OCI-LY7 (cell line): ENCODE data around the gene PPTC7. TPM values are rescaled to one million over a fixed set of nuclear protein-coding genes. Genes with fewer than 3 reads are reported as not detected.

Experiments
- BruUV-seq: library from RNA; stranded (reverse); fragments of 400-500 nt; replicated peaks from 2 replicates; lab custom pipeline; 2021; lab: Mats Ljungman, UMichigan
- CTCF ChIA-PET: fragments of 300-600 bp; sonication (Branson Sonifier 250); formaldehyde crosslinking; loops from one replicate; lab custom pipeline; 2022; ENCODE audit warnings: antibody characterized with exemption; ENCODE audit not compliant: unreplicated experiment; lab: Charles Lee
- POLR2A ChIA-PET: fragments of 300-600 bp; sonication (Branson Sonifier 250); formaldehyde crosslinking; loops from one replicate; lab custom pipeline; 2022; ENCODE audit warnings: antibody characterized with exemption; lab: Charles Lee
- DNase-seq: peaks from one replicate; pipeline ENCODE4 v3.0.0-alpha.2; 2015; ENCODE audit warnings: low spot score
- H2AFZ ChIP-seq: fragments of 200-600 bp; sonication (generic), shearing (Covaris generic); 2 replicates; pipeline ENCODE4 v1.6.1; 2014; ENCODE audit warnings: mild to moderate bottlenecking, antibody characterized with exemption, low read length, moderate library complexity
- H3K27ac ChIP-seq: fragments of 200-600 bp; sonication (generic); 2 replicates; pipeline ENCODE4 v1.5.1; 2014; ENCODE audit warnings: mixed run types, low read depth, mild to moderate bottlenecking, moderate library complexity, low read length, inconsistent platforms; ENCODE audit not compliant: poor library complexity, severe bottlenecking
- H3K36me3 ChIP-seq: fragments of 200-600 bp; sonication (generic); 2 replicates; pipeline ENCODE4 v1.6.1; 2014; ENCODE audit warnings: mild to moderate bottlenecking, antibody characterized with exemption, low read length, moderate library complexity, mixed read lengths; ENCODE audit not compliant: insufficient read depth
- H3K4me1 ChIP-seq: fragments of 200-600 bp; sonication (generic); 2 replicates; pipeline ENCODE4 v1.5.1; 2014; ENCODE audit warnings: mild to moderate bottlenecking, low read length; ENCODE audit not compliant: insufficient read depth, poor library complexity, severe bottlenecking
- H3K4me2 ChIP-seq: fragments of 200-600 bp; sonication (generic); 2 replicates; pipeline ENCODE4 v1.6.1; 2014; ENCODE audit warnings: mild to moderate bottlenecking, low read length
- H3K4me3 ChIP-seq: fragments of 200-600 bp; sonication (generic); 2 replicates; pipeline ENCODE4 v1.5.1; 2014; ENCODE audit warnings: mild to moderate bottlenecking, low read depth, low read length; ENCODE audit not compliant: poor library complexity, severe bottlenecking
- H3K79me2 ChIP-seq: fragments of 200-600 bp; sonication (generic); 2 replicates; pipeline ENCODE4 v1.6.1; 2016; ENCODE audit warnings: low read depth, mild to moderate bottlenecking, low read length, moderate library complexity, mixed read lengths; ENCODE audit not compliant: insufficient read depth
- H3K9me2 ChIP-seq: fragments of 200-600 bp; sonication (generic); 2 replicates; pipeline ENCODE4 v1.6.1; 2016; ENCODE audit warnings: mild to moderate bottlenecking, low read length, mixed read lengths; ENCODE audit not compliant: insufficient read depth
- H3K9me3 ChIP-seq: fragments of 200-600 bp; sonication (generic); 2 replicates; pipeline ENCODE4 v1.6.1; 2014; ENCODE audit warnings: mild to moderate bottlenecking, mixed run types, low read length, mixed read lengths
- H4K20me1 ChIP-seq: fragments of 200-600 bp; sonication (generic); 2 replicates; pipeline ENCODE4 v1.6.1; 2014; ENCODE audit warnings: mild to moderate bottlenecking, antibody characterized with exemption, low read length, moderate library complexity, mixed read lengths; ENCODE audit not compliant: insufficient read depth
- EZH2phosphoT487 ChIP-seq: fragments of 200-600 bp; sonication (generic); IDR thresholded peaks from 2 replicates; pipeline ENCODE4 v1.6.1; 2018; ENCODE audit warnings: low read depth, borderline replicate concordance, mild to moderate bottlenecking, mixed run types, antibody characterized with exemption, low read length, moderate library complexity, mixed read lengths
- intact Hi-C: fragments of 100-400 bp; cut with micrococcal nuclease; formaldehyde crosslinking; loops from one replicate; pipeline ENCODE4 v1.10.0; 2022; ENCODE audit not compliant: unreplicated experiment
- small RNA-seq: library from RNA; depleted of rRNA; stranded (forward); fragments of <200 nt; gene quantifications from one replicate; pipeline ENCODE3, GENCODE V24; 2014
- total RNA-seq, 2 experiments: library from RNA; depleted of rRNA in 1 of 2; stranded (reverse); fragments of >200 nt in 1 of 2; shearing (Covaris generic) in 1 of 2; gene quantifications; 2 replicates each; pipeline ENCODE4 v1.2.3, GENCODE V29; 2014 to 2022
- TF ChIP-seq, protein P1 (sequence below): fragments of 200-600 bp; sonication (generic); conservative IDR thresholded peaks from 2 replicates; pipeline ENCODE4 v1.5.1; 2014; ENCODE audit warnings: mild to moderate bottlenecking, antibody characterized with exemption, low read length, moderate library complexity, mixed read lengths

The PPTC7 gene
- total RNA-seq, 2 experiments from 2014 or later, result 11.4 to 29.7 TPM

DNA sequence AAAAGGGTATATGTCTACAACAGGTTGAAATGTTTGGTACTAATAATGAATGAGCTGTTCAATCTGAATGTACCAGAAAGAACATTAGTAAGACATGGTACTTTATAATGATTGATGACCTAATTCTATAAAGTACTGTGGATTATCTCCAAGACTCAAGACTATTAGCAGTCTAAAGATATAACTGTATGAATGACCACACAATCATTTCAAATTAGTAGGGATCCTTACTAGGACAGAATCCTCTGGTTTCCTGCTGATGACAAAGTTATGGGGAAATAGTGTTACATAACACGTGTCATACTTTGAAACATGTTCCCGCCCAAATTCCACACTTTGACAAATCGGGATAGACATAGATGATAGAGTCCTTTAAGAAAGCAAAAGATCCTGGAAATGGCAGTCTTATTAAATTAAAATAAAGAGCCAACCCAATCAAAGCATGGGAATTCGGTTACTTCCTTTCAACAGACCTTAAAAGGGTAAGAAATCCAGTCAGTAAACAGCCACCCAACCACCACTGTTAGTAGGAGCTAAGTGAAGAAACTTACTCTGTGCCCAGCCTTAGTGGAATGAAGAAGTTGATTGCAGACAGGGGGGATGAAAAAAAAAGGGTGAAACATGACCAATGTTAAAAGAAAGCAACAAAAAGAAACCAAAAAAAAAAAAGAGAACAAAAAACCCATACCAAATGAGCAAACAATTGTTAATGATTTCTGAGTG, 84.0 kb downstream of the PPTC7 start:
- no TSS peak for BruUV-seq
- CTCF ChIA-PET, result no interaction called here
- H3K4me2 ChIP-seq, result peak overlapping the region; percentile 67

More for the DNA sequence above, 84.0 kb downstream of the PPTC7 start:
- H3K9me3 ChIP-seq, result no peaks in the 10 kb centered on the region
- no peak for TF ChIP-seq EZH2phosphoT487
- TF ChIP-seq, protein P1, sequence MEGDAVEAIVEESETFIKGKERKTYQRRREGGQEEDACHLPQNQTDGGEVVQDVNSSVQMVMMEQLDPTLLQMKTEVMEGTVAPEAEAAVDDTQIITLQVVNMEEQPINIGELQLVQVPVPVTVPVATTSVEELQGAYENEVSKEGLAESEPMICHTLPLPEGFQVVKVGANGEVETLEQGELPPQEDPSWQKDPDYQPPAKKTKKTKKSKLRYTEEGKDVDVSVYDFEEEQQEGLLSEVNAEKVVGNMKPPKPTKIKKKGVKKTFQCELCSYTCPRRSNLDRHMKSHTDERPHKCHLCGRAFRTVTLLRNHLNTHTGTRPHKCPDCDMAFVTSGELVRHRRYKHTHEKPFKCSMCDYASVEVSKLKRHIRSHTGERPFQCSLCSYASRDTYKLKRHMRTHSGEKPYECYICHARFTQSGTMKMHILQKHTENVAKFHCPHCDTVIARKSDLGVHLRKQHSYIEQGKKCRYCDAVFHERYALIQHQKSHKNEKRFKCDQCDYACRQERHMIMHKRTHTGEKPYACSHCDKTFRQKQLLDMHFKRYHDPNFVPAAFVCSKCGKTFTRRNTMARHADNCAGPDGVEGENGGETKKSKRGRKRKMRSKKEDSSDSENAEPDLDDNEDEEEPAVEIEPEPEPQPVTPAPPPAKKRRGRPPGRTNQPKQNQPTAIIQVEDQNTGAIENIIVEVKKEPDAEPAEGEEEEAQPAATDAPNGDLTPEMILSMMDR, result no peak
- no peaks in the 10 kb centered on the region for H3K9me2 ChIP-seq
- no peak overlapping the region for H3K27ac ChIP-seq
- peaks cover 53% of the 10 kb centered on the region for H3K79me2 ChIP-seq
- intact Hi-C loops, result no loop called here
- POLR2A ChIA-PET, result interaction anchor here (0.7 to 2.3 kb wide), 4 partner anchors 10 to 1778 kb away, joined by 3 to 11 read pairs (median 4); partner anchors contain the start of genes FAM216A and GPN3
- no peak for DNase-seq
- peaks cover 29% of the 10 kb centered on the region for H3K4me1 ChIP-seq
- peaks cover 53% of the 10 kb centered on the region for H3K36me3 ChIP-seq
- peaks cover 6% of the 10 kb centered on the region; the same call in 1 of the 2 replicates for H4K20me1 ChIP-seq
- no peak overlapping the region for H2AFZ ChIP-seq
- H3K4me3 ChIP-seq, result peak overlapping the region; percentile 1

Small RNAs within 50 kb of the gene (small RNA-seq; reads per million reads assigned to genes)
- not detected for gene RF00278
- not detected for gene RN7SL387P

Other genes with a start within 250 kb of the PPTC7 start
- gene ANAPC7, start 179.6 kb downstream of the PPTC7 start, total RNA-seq (2014; rRNA removed; shearing (Covaris generic)), result 84.7 and 105 TPM in 2 replicates
- 120 and 136 TPM in 2 replicates for gene ANAPC7, start 179.6 kb downstream of the PPTC7 start, total RNA-seq (2022)
- gene ARPC3, start 133.0 kb downstream of the PPTC7 start, total RNA-seq (2014; rRNA removed; shearing (Covaris generic)), result 250 and 256 TPM in 2 replicates
- gene ARPC3, start 133.0 kb downstream of the PPTC7 start, total RNA-seq (2022), result 385 and 401 TPM in 2 replicates
- gene GPN3, start 115.1 kb downstream of the PPTC7 start, total RNA-seq (2014; rRNA removed; shearing (Covaris generic)), result 18.6 and 24.2 TPM in 2 replicates
- 39.9 and 43.7 TPM in 2 replicates for gene GPN3, start 115.1 kb downstream of the PPTC7 start, total RNA-seq (2022)
- gene FAM216A, start 114.5 kb downstream of the PPTC7 start, total RNA-seq (2014; rRNA removed; shearing (Covaris generic)), result 62.5 and 64.6 TPM in 2 replicates
- 58.3 and 62.4 TPM in 2 replicates for gene FAM216A, start 114.5 kb downstream of the PPTC7 start, total RNA-seq (2022)
- 52.3 and 80.3 TPM in 2 replicates for gene VPS29, start 81.2 kb downstream of the PPTC7 start, total RNA-seq (2014; rRNA removed; shearing (Covaris generic))
- gene VPS29, start 81.2 kb downstream of the PPTC7 start, total RNA-seq (2022), result 162 and 168 TPM in 2 replicates
- 0.46 and 0.76 TPM in 2 replicates for gene RAD9B, start 81.0 kb downstream of the PPTC7 start, total RNA-seq (2014; rRNA removed; shearing (Covaris generic))
- 1.9 and 3.0 TPM in 2 replicates for gene RAD9B, start 81.0 kb downstream of the PPTC7 start, total RNA-seq (2022)
- gene TCTN1, start 30.8 kb upstream of the PPTC7 start, total RNA-seq (2014; rRNA removed; shearing (Covaris generic)), result 4.0 and 8.7 TPM in 2 replicates
- gene TCTN1, start 30.8 kb upstream of the PPTC7 start, total RNA-seq (2022), result 19.9 and 21.0 TPM in 2 replicates
- gene HVCN1, start 105.8 kb upstream of the PPTC7 start, total RNA-seq (2014; rRNA removed; shearing (Covaris generic)), result 6.4 and 9.3 TPM in 2 replicates
- 4.5 and 4.9 TPM in 2 replicates for gene HVCN1, start 105.8 kb upstream of the PPTC7 start, total RNA-seq (2022)
- gene PPP1CC, start 159.6 kb upstream of the PPTC7 start, total RNA-seq (2014; rRNA removed; shearing (Covaris generic)), result 140 and 146 TPM in 2 replicates
- gene PPP1CC, start 159.6 kb upstream of the PPTC7 start, total RNA-seq (2022), result 264 and 275 TPM in 2 replicates